HEK293T (cell line): Measurements from ENCODE around the gene INHBC.

Source experiments
- ARNT ChIP-seq: fragments of 450-650 bp; IDR thresholded peaks from 2 replicates; pipeline ENCODE4 v1.6.1; 2017; ENCODE audit warnings: mild to moderate bottlenecking
- SUZ12 ChIP-seq: fragments of 450-650 bp; IDR thresholded peaks from 2 replicates; pipeline ENCODE4 v1.6.1; 2016; ENCODE audit warnings: mild to moderate bottlenecking

DNA sequence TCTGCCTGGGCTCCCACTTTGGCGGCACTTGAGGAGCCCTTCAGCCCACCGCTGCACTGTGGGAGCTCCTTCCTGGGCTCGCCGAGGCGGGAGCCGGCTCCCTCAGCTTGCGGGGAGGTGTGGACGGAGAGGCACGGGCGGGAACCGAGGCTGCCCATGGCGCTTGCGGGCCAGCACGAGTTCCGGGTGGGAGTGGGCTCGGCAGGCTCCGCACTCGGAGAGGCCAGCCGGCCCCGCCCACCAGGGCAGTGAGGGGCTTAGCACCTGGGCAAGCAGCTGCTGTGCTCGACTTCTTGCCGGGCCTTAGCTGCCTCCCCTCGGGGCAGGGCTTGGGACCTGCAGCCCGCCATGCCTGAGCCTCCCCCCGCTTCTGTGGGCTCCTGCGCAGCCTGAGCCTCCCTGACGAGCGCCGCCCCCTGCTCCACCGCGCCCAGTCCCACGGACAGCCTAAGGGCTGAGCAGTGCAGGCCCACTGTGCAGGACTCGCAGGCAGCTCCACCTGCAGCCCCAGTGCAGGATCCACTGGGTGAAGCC, 48.3 kb upstream of the INHBC start:
- no peak for TF ChIP-seq ARNT
- no peak for TF ChIP-seq SUZ12
